ENCODE measurements around the gene NISCH.

DNA sequence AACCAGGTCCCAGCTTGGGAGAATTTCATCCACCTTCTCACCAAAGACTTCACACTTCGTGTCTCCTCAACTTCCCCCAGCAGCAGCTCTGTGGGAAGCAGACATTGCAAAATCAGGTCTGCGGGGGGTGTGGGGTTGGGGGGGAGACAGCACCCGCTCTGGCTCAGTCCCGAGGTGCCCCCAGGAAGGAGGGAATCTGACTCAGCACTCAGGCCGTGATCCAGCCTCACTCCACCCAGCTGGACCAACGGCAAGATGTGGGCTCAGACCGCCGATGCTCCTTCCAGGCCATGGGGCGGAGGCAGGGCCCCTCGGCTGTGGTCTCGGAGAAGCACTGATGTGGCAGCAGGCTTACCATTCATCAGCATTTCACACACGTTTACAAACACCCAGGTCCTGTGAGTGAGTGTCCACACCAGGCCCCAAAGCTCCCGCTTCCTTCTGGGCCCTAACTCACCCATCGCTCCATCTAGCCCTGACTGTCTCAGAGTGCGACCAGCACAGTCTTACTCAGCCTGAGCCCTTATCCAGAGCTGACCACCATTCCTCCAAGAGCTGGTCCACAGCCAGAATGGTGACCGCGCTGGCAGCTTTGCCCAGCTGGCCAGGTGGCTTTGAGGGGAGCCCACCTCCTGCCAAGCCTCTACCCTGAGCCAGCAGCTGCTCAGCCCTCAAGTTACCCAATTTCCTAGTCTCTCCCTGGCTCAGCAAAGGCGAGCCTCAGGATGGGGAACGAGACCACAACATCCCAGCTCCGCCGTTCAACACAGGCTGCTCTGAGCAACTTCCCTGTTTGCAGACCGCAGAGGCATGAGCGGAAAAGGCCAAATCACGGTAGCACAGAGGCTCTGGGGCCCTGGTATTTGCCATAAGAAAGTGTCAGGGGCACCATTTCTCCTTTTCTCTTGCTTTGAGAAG is 43.0 kb downstream of the NISCH start:
- TF ChIP-seq, protein P1, sequence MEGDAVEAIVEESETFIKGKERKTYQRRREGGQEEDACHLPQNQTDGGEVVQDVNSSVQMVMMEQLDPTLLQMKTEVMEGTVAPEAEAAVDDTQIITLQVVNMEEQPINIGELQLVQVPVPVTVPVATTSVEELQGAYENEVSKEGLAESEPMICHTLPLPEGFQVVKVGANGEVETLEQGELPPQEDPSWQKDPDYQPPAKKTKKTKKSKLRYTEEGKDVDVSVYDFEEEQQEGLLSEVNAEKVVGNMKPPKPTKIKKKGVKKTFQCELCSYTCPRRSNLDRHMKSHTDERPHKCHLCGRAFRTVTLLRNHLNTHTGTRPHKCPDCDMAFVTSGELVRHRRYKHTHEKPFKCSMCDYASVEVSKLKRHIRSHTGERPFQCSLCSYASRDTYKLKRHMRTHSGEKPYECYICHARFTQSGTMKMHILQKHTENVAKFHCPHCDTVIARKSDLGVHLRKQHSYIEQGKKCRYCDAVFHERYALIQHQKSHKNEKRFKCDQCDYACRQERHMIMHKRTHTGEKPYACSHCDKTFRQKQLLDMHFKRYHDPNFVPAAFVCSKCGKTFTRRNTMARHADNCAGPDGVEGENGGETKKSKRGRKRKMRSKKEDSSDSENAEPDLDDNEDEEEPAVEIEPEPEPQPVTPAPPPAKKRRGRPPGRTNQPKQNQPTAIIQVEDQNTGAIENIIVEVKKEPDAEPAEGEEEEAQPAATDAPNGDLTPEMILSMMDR (IDR thresholded peaks at IDR 0.05; ENCODE audit: extremely low read depth in 1 of 2, insufficient read depth in 1 of 2, low read depth in 1 of 2, low read length in 2 of 2): no peak
- TF ChIP-seq MAX (IDR thresholded peaks at IDR 0.05; ENCODE audit: insufficient read depth, insufficient read length) (no peak), POLR2AphosphoS5 (IDR thresholded peaks at IDR 0.05; ENCODE audit: insufficient read depth, low read depth, low read length) (no peak), EZH2 (IDR thresholded peaks at IDR 0.05; ENCODE audit: borderline replicate concordance, low read depth, low read length, severe bottlenecking) (no peak), POLR2A (IDR thresholded peaks at IDR 0.05; ENCODE audit: low read depth, low read length) (no peak), GATA2 (IDR thresholded peaks at IDR 0.05; ENCODE audit: insufficient read depth, insufficient read length, low read depth, low read length) (no peak), FOS (IDR thresholded peaks at IDR 0.05; ENCODE audit: borderline replicate concordance, insufficient read depth, low read length) (no peak)

Data from endothelial cell of umbilical vein (primary cell).